ENCODE measurements around the gene RUNX1. TPM values are rescaled to one million over a fixed set of nuclear protein-coding genes. Genes with fewer than 3 reads are reported as not detected.
"Not testable (repeated sequence)": the region's sequence is repeated elsewhere in the genome, so short reads cannot be mapped to it uniquely, and the experiment has no call there.

RUNX1 gene
- total RNA-seq, 1 experiment from 2014 or later, result 95.4 TPM

GRCh38 chr21:34958040-34958439, 91.1 kb downstream of the RUNX1 start:
- no peak for DNase-seq
- TF ChIP-seq, protein P1, sequence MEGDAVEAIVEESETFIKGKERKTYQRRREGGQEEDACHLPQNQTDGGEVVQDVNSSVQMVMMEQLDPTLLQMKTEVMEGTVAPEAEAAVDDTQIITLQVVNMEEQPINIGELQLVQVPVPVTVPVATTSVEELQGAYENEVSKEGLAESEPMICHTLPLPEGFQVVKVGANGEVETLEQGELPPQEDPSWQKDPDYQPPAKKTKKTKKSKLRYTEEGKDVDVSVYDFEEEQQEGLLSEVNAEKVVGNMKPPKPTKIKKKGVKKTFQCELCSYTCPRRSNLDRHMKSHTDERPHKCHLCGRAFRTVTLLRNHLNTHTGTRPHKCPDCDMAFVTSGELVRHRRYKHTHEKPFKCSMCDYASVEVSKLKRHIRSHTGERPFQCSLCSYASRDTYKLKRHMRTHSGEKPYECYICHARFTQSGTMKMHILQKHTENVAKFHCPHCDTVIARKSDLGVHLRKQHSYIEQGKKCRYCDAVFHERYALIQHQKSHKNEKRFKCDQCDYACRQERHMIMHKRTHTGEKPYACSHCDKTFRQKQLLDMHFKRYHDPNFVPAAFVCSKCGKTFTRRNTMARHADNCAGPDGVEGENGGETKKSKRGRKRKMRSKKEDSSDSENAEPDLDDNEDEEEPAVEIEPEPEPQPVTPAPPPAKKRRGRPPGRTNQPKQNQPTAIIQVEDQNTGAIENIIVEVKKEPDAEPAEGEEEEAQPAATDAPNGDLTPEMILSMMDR (IDR thresholded peaks at IDR 0.05; ENCODE audit: unreplicated experiment), result no peak
- CTCF ChIA-PET, result no interaction called here
- Mint-ChIP-seq H3K4me3 (ENCODE audit: low read depth, unreplicated experiment) (no peak overlapping the region), H3K27me3 (ENCODE audit: unreplicated experiment) (no peaks in the 10 kb centered on the region), H3K27ac (ENCODE audit: unreplicated experiment) (no peak overlapping the region), H3K9me3 (ENCODE audit: low read depth, unreplicated experiment) (no peaks in the 10 kb centered on the region), H3K36me3 (ENCODE audit: insufficient read depth, unreplicated experiment) (no peaks in the 10 kb centered on the region), H3K4me1 (ENCODE audit: low read depth, unreplicated experiment) (peaks cover 26% of the 10 kb centered on the region)
- BruUV-seq (replicated peaks), result no TSS peak
- intact Hi-C loops (cut with micrococcal nuclease; ENCODE audit: unreplicated experiment), result no loop called here

DNA sequence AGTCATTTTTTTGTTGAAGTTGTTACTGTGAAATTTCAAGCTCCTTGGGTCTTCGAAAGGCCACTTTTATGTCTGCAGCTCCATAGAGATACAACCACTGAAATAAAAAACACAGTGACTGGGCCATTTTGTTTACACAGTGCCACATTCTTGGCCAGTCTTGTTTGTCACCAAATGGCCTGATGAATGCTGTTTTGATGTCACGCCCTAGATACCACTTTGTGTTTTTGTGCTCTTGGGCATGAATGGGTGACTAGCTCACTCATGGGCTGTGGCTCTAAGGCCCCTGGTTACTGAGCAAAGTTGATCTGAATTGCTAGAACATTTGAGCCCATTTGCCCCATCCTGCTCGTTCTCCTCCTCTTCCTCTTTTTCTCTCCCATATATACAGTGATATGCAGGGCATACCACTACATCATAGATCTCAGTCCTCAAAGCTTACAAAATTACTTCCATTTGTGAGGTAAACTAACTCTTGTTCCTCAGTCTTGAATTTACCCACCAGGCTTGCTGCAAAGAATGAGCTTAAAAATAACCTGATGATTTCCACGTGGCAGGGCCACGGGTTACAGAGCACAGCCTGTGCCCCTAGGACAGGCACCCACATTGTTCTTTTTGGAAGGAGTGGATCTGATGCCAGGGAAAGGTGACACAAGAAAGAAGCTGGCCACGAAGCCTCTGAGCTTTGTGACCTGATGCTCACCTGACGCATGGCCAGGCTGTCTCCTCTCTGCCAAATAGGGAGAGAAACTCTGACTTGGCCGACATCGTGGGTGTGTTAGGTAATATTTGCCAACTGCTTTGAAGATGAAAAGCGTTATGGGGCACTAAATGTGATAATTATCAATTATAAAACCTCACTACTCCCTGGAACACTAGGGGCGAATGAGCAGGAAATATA, 92.4 kb downstream of the RUNX1 start:
- CTCF ChIA-PET, result no interaction called here
- H3K36me3 Mint-ChIP-seq (ENCODE audit: insufficient read depth, unreplicated experiment), result no peaks in the 10 kb centered on the region
- TF ChIP-seq, protein P1 (IDR thresholded peaks at IDR 0.05; ENCODE audit: unreplicated experiment), result no peak
- peaks cover 26% of the 10 kb centered on the region for H3K4me1 Mint-ChIP-seq (ENCODE audit: low read depth, unreplicated experiment)
- H3K27me3 Mint-ChIP-seq (ENCODE audit: unreplicated experiment), result no peaks in the 10 kb centered on the region
- no peak overlapping the region for H3K4me3 Mint-ChIP-seq (ENCODE audit: low read depth, unreplicated experiment)
- intact Hi-C loops (cut with micrococcal nuclease; ENCODE audit: unreplicated experiment), result no loop called here
- no TSS peak for BruUV-seq (replicated peaks)
- no peaks in the 10 kb centered on the region for H3K9me3 Mint-ChIP-seq (ENCODE audit: low read depth, unreplicated experiment)
- no peak for DNase-seq
- no peak overlapping the region for H3K27ac Mint-ChIP-seq (ENCODE audit: unreplicated experiment)

- H3K27me3 Mint-ChIP-seq (ENCODE audit: unreplicated experiment), result no peaks in the 10 kb centered on the region
Measured at GRCh38 chr21:34953950-34954349, 95.2 kb downstream of the RUNX1 start.

GRCh38 chr21:34952701-34953100, 96.4 kb downstream of the RUNX1 start:
- CTCF ChIA-PET, result interaction anchor here (0.6 to 0.9 kb wide), 2 partner anchors 11 to 524 kb away, joined by 3 to 6 read pairs; no protein-coding TSS in a partner anchor
- Mint-ChIP-seq H3K36me3 (ENCODE audit: insufficient read depth, unreplicated experiment) (no peaks in the 10 kb centered on the region), H3K4me1 (ENCODE audit: low read depth, unreplicated experiment) (peaks cover 8% of the 10 kb centered on the region), H3K27ac (ENCODE audit: unreplicated experiment) (no peak overlapping the region), H3K4me3 (ENCODE audit: low read depth, unreplicated experiment) (no peak overlapping the region), H3K9me3 (ENCODE audit: low read depth, unreplicated experiment) (no peaks in the 10 kb centered on the region), H3K27me3 (ENCODE audit: unreplicated experiment) (no peaks in the 10 kb centered on the region)
- TF ChIP-seq, protein P1 (IDR thresholded peaks at IDR 0.05; ENCODE audit: unreplicated experiment), result no peak
- BruUV-seq (replicated peaks), result no TSS peak
- DNase-seq, result peak; percentile 19
- intact Hi-C loops (cut with micrococcal nuclease; ENCODE audit: unreplicated experiment), result no loop called here

More at GRCh38 chr21:34953950-34954349, 95.2 kb downstream of the RUNX1 start:
- CTCF ChIA-PET, result no interaction called here
- Mint-ChIP-seq H3K4me1 (ENCODE audit: low read depth, unreplicated experiment) (peaks cover 8% of the 10 kb centered on the region), H3K36me3 (ENCODE audit: insufficient read depth, unreplicated experiment) (no peaks in the 10 kb centered on the region), H3K9me3 (ENCODE audit: low read depth, unreplicated experiment) (no peaks in the 10 kb centered on the region), H3K27ac (ENCODE audit: unreplicated experiment) (no peak overlapping the region), H3K4me3 (ENCODE audit: low read depth, unreplicated experiment) (no peak overlapping the region)
- no TSS peak for BruUV-seq (replicated peaks)
- intact Hi-C loops (cut with micrococcal nuclease; ENCODE audit: unreplicated experiment), result no loop called here
- TF ChIP-seq, protein P1 (IDR thresholded peaks at IDR 0.05; ENCODE audit: unreplicated experiment), result no peak
- DNase-seq, result no peak

- H3K4me3 Mint-ChIP-seq (ENCODE audit: low read depth, unreplicated experiment); BruUV-seq (replicated peaks); CTCF ChIA-PET; H3K9me3 Mint-ChIP-seq (ENCODE audit: low read depth, unreplicated experiment); H3K36me3 Mint-ChIP-seq (ENCODE audit: insufficient read depth, unreplicated experiment); H3K27ac Mint-ChIP-seq (ENCODE audit: unreplicated experiment); DNase-seq; H3K4me1 Mint-ChIP-seq (ENCODE audit: low read depth, unreplicated experiment); intact Hi-C loops (cut with micrococcal nuclease; ENCODE audit: unreplicated experiment); H3K27me3 Mint-ChIP-seq (ENCODE audit: unreplicated experiment): not testable (repeated sequence)
Measured at GRCh38 chr21:34951868-34952267, 97.2 kb downstream of the RUNX1 start.
